ENCODE data around the gene MDM2.

The MDM2 gene

DNA sequence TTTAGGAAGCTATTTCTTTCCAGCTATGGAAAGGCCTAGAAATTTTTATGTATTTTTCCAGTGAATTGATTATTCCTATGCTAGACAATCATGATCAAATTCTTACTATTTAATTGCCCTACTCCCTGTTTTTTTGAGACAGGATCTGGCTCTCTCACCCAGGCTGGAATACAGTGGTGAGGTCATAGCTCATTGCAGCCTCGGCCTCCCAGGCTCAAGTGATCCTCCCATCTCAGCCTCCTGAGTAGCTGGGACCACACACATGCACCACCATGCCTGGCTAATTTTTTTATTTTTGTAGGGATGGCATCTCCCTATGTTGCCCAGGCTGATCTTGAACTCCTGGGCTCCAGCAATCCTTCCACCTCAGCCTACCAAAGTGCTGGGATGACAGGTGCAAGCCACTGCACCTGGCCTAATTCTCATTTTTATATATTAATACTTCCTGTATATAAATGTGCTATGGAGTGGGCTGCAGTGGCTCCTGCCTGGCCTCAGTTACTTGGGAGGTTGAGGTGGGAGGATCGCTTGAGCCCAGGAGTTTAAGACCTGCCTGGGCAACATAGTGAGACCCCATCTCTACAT is 16.0 kb upstream of the MDM2 start:
- no peak for TF ChIP-seq EZH2phosphoT487 (IDR thresholded peaks at IDR 0.05; ENCODE audit: borderline replicate concordance, low read length)
- TF ChIP-seq, protein P1, sequence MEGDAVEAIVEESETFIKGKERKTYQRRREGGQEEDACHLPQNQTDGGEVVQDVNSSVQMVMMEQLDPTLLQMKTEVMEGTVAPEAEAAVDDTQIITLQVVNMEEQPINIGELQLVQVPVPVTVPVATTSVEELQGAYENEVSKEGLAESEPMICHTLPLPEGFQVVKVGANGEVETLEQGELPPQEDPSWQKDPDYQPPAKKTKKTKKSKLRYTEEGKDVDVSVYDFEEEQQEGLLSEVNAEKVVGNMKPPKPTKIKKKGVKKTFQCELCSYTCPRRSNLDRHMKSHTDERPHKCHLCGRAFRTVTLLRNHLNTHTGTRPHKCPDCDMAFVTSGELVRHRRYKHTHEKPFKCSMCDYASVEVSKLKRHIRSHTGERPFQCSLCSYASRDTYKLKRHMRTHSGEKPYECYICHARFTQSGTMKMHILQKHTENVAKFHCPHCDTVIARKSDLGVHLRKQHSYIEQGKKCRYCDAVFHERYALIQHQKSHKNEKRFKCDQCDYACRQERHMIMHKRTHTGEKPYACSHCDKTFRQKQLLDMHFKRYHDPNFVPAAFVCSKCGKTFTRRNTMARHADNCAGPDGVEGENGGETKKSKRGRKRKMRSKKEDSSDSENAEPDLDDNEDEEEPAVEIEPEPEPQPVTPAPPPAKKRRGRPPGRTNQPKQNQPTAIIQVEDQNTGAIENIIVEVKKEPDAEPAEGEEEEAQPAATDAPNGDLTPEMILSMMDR (IDR thresholded peaks at IDR 0.05; ENCODE audit: low read depth, low read length, poor library complexity, severe bottlenecking), result no peak
- H3K4me1 ChIP-seq (ENCODE audit: control insufficient read depth, low read length), result peaks cover 78% of the 10 kb centered on the region
- no peaks in the 10 kb centered on the region for H4K20me1 ChIP-seq (ENCODE audit: control insufficient read depth, insufficient read depth, low read depth, low read length)
- no peaks in the 10 kb centered on the region for H3K9me3 ChIP-seq (ENCODE audit: control insufficient read depth, insufficient read depth, low read length)
- H3K9me2 ChIP-seq (replicated peaks; ENCODE audit: control insufficient read depth, low read length), result no peaks in the 10 kb centered on the region
- H3K27me3 ChIP-seq (ENCODE audit: control insufficient read depth, low read length), result no peaks in the 10 kb centered on the region
- H3K36me3 ChIP-seq (ENCODE audit: control insufficient read depth, low read length), result no peaks in the 10 kb centered on the region
- no peaks in the 10 kb centered on the region for H3K79me2 ChIP-seq (ENCODE audit: control insufficient read depth, low read length)
- peaks cover 7% of the 10 kb centered on the region; the same call in 1 of the 2 replicates for H3F3A ChIP-seq (ENCODE audit: control insufficient read depth, insufficient read depth)
- peak overlapping the region; percentile 66 for H3K27ac ChIP-seq (ENCODE audit: low read depth, low read length)
- H3K4me2 ChIP-seq (ENCODE audit: low read length), result peak overlapping the region; percentile 56
- no peak overlapping the region for H3K4me3 ChIP-seq (ENCODE audit: low read length)

DNA sequence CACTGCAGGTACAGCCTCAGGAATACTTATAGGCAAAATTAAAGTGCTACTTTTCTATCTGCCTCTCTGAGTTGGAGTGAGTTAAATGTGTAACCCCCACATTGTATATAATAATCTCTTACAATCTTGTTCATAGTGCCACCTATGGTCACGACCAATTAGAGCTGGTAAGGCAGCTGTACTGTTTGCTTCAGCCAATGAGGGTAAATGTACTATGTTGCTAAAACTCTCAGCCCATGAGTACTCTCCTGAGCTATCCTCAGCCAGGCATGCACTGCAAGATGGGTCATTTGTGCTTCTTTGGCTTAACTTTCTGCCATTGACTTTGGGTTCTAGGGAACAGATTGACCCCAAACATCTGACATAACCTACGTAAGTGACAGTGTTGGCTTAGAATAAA is 15.0 kb upstream of the MDM2 start:
- no peaks in the 10 kb centered on the region for H4K20me1 ChIP-seq (ENCODE audit: control insufficient read depth, insufficient read depth, low read depth, low read length)
- peak overlapping the region; percentile 56 for H3K4me2 ChIP-seq (ENCODE audit: low read length)
- H3K79me2 ChIP-seq (ENCODE audit: control insufficient read depth, low read length), result no peaks in the 10 kb centered on the region
- H3K9me2 ChIP-seq (replicated peaks; ENCODE audit: control insufficient read depth, low read length), result no peaks in the 10 kb centered on the region
- peaks cover 5% of the 10 kb centered on the region; the same call in 1 of the 2 replicates for H3F3A ChIP-seq (ENCODE audit: control insufficient read depth, insufficient read depth)
- H3K9me3 ChIP-seq (ENCODE audit: control insufficient read depth, insufficient read depth, low read length), result no peaks in the 10 kb centered on the region
- H3K27ac ChIP-seq (ENCODE audit: low read depth, low read length), result peak overlapping the region; percentile 66
- no peaks in the 10 kb centered on the region for H3K27me3 ChIP-seq (ENCODE audit: control insufficient read depth, low read length)
- H3K36me3 ChIP-seq (ENCODE audit: control insufficient read depth, low read length), result no peaks in the 10 kb centered on the region
- TF ChIP-seq, protein P1 (IDR thresholded peaks at IDR 0.05; ENCODE audit: low read depth, low read length, poor library complexity, severe bottlenecking), result no peak
- no peak for TF ChIP-seq EZH2phosphoT487 (IDR thresholded peaks at IDR 0.05; ENCODE audit: borderline replicate concordance, low read length)
- H3K4me3 ChIP-seq (ENCODE audit: low read length), result peak overlapping the region; percentile 36
- H3K4me1 ChIP-seq (ENCODE audit: control insufficient read depth, low read length), result peaks cover 68% of the 10 kb centered on the region

DNA sequence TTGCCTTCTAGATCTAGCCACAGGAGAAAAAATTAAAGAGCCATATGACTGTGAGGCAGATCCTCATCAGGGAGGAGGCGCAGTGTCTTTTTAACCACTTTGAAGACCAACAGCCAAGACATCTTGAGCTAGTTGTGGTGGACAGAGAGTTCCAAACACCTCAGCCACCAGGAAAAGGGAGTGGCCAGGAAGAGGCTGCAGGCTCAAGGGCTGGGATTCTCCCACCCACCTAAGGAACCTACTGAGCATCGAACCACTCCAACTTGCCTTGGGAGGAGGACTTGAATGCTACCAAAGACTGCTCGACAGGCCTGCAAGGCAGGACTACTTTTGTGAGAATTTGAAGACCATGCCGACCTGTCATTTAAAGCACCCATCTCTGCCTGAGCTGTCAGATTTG is 14.5 kb upstream of the MDM2 start:
- H3K36me3 ChIP-seq (ENCODE audit: control insufficient read depth, low read length), result no peaks in the 10 kb centered on the region
- peak overlapping the region; percentile 56 for H3K4me2 ChIP-seq (ENCODE audit: low read length)
- H3K27me3 ChIP-seq (ENCODE audit: control insufficient read depth, low read length), result no peaks in the 10 kb centered on the region
- H3K4me3 ChIP-seq (ENCODE audit: low read length), result peak overlapping the region; percentile 36
- H4K20me1 ChIP-seq (ENCODE audit: control insufficient read depth, insufficient read depth, low read depth, low read length), result no peaks in the 10 kb centered on the region
- H3K79me2 ChIP-seq (ENCODE audit: control insufficient read depth, low read length), result no peaks in the 10 kb centered on the region
- peak overlapping the region; percentile 66 for H3K27ac ChIP-seq (ENCODE audit: low read depth, low read length)
- H3K4me1 ChIP-seq (ENCODE audit: control insufficient read depth, low read length), result peaks cover 63% of the 10 kb centered on the region
- H3K9me3 ChIP-seq (ENCODE audit: control insufficient read depth, insufficient read depth, low read length), result no peaks in the 10 kb centered on the region
- peaks cover 5% of the 10 kb centered on the region; the same call in 1 of the 2 replicates for H3F3A ChIP-seq (ENCODE audit: control insufficient read depth, insufficient read depth)
- TF ChIP-seq, protein P1 (IDR thresholded peaks at IDR 0.05; ENCODE audit: low read depth, low read length, poor library complexity, severe bottlenecking), result no peak
- no peak for TF ChIP-seq EZH2phosphoT487 (IDR thresholded peaks at IDR 0.05; ENCODE audit: borderline replicate concordance, low read length)
- no peaks in the 10 kb centered on the region for H3K9me2 ChIP-seq (replicated peaks; ENCODE audit: control insufficient read depth, low read length)
